MCF 10A (cell line): ENCODE data around the gene CYFIP1. TPM values are rescaled to one million over a fixed set of nuclear protein-coding genes. Genes with fewer than 3 reads are reported as not detected.

Source experiments
- BruUV-seq: library from RNA; stranded (reverse); fragments of 400-500 nt; replicated peaks from 2 replicates; lab custom pipeline; 2021; lab: Mats Ljungman, UMichigan
- CTCF ChIA-PET: fragments of 300-600 bp; sonication (Branson Sonifier 250); formaldehyde crosslinking; extraction: SDS; loops from one replicate; lab custom pipeline; 2021; ENCODE audit warnings: antibody characterized with exemption, inconsistent platforms; lab: Yijun Ruan, JAX
- POLR2A ChIA-PET: fragments of 300-600, 350-650 bp; sonication (Branson Sonifier 250); formaldehyde crosslinking; extraction: SDS; loops from one replicate; lab custom pipeline; 2020; ENCODE audit warnings: antibody characterized with exemption, inconsistent platforms; lab: Yijun Ruan, JAX
- DNase-seq: peaks from one replicate; pipeline ENCODE4 v3.0.0-alpha.2; 2018; ENCODE audit not compliant: unreplicated experiment
- H3K27ac Mint-ChIP-seq: one replicate; pipeline ENCODE4 v1.8.0; 2022; ENCODE audit warnings: mild to moderate bottlenecking, low read depth, mixed read lengths; ENCODE audit not compliant: unreplicated experiment
- H3K27me3 Mint-ChIP-seq: one replicate; pipeline ENCODE4 v1.8.0; 2022; ENCODE audit warnings: mixed read lengths; ENCODE audit not compliant: insufficient read depth, unreplicated experiment
- H3K36me3 Mint-ChIP-seq: one replicate; pipeline ENCODE4 v1.8.0; 2022; ENCODE audit warnings: mild to moderate bottlenecking, moderate library complexity, mixed read lengths; ENCODE audit not compliant: insufficient read depth, unreplicated experiment
- H3K4me1 Mint-ChIP-seq: one replicate; pipeline ENCODE4 v1.8.0; 2022; ENCODE audit warnings: mixed read lengths; ENCODE audit not compliant: insufficient read depth, unreplicated experiment
- H3K4me3 Mint-ChIP-seq: one replicate; pipeline ENCODE4 v1.8.0; 2022; ENCODE audit warnings: mild to moderate bottlenecking, moderate library complexity, mixed read lengths; ENCODE audit not compliant: unreplicated experiment
- H3K9me3 Mint-ChIP-seq: one replicate; pipeline ENCODE4 v1.8.0; 2022; ENCODE audit warnings: mixed read lengths; ENCODE audit not compliant: unreplicated experiment
- intact Hi-C: fragments of 100-400 bp; cut with micrococcal nuclease; formaldehyde crosslinking; loops from 2 replicates; pipeline ENCODE4 v1.14.1; 2022
- total RNA-seq: library from RNA; stranded (reverse); gene quantifications from 2 replicates; pipeline ENCODE4 v1.2.3, GENCODE V29; 2022
- TF ChIP-seq, protein P1 (sequence below): fragments of 200-600 bp; IDR thresholded peaks from one replicate; pipeline ENCODE4 v1.8.0; 2022; ENCODE audit warnings: antibody characterized with exemption, mild to moderate bottlenecking; ENCODE audit not compliant: unreplicated experiment

The CYFIP1 gene
- total RNA-seq, 1 experiment from 2014 or later, result 99.1 TPM

DNA sequence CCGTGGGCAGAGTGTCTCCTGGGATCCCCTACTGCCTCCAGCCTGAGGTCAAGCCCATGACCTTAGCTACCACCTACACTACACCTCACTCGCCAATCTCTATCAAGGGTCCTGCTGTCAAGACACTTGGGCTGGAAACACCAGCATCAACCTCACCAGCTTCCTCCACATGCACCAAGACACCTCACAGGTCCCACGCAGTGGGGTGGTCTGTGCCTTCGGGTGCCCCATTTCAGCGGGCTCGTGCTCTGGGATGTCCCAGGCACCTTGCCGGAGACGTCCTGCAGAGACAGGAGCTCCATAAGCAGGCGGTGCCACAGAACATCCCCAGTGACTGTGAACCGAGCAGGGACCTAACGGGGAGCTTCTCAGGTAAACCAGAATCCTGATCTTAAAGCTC is 20.0 kb downstream of the CYFIP1 start:
- BruUV-seq, result no TSS peak
- Mint-ChIP-seq H3K27ac (peak overlapping the region; percentile 32), H3K4me3 (no peak overlapping the region), H3K9me3 (no peaks in the 10 kb centered on the region), H3K27me3 (no peaks in the 10 kb centered on the region), H3K36me3 (peaks cover 6% of the 10 kb centered on the region), H3K4me1 (peaks cover 19% of the 10 kb centered on the region)
- intact Hi-C loops, result no loop called here
- ChIA-PET CTCF (no interaction called here), POLR2A (no interaction called here)
- DNase-seq, result no peak
- TF ChIP-seq, protein P1, sequence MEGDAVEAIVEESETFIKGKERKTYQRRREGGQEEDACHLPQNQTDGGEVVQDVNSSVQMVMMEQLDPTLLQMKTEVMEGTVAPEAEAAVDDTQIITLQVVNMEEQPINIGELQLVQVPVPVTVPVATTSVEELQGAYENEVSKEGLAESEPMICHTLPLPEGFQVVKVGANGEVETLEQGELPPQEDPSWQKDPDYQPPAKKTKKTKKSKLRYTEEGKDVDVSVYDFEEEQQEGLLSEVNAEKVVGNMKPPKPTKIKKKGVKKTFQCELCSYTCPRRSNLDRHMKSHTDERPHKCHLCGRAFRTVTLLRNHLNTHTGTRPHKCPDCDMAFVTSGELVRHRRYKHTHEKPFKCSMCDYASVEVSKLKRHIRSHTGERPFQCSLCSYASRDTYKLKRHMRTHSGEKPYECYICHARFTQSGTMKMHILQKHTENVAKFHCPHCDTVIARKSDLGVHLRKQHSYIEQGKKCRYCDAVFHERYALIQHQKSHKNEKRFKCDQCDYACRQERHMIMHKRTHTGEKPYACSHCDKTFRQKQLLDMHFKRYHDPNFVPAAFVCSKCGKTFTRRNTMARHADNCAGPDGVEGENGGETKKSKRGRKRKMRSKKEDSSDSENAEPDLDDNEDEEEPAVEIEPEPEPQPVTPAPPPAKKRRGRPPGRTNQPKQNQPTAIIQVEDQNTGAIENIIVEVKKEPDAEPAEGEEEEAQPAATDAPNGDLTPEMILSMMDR, result no peak

DNA sequence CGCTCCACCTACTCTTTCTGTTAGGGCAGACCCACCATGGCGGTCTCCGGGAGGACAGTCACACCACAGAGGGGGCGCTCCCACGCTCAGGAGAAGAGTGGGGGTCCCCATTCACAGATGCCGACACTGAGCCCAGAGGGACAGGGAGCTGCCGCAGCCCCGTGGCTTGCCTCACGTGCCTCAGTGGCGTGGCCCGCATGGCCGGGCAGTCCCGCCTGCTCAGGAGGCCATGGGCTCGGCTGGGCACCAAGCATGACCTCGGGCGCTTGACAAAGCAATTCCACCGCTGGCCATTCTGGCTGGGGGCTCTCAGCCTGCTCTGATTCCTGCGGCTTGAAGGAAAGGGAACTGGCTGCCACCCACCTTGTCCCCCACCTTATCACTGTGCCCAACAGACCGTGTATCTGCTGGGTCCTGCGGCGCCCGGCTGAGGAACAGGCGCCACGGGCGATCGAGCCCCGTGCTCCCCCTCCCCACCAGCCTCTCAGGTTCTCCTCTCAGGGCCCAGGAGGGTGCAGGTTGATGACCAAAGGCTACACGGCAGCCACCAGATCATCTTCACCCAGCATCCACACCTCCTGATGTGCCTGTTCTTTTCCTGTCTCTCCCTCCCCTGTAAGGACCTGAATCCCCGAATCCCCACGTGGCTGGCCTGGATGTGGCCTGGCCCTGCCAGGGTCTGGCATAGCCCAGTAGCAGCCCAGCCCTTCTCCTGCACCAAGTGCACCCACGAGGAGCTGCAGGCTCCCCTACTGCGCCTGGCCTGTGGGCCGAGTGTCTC is 20.7 kb downstream of the CYFIP1 start:
- H3K36me3 Mint-ChIP-seq, result peaks cover 6% of the 10 kb centered on the region
- intact Hi-C loops, result no loop called here
- peak overlapping the region; percentile 32 for H3K27ac Mint-ChIP-seq
- no peak for DNase-seq
- no peaks in the 10 kb centered on the region for H3K9me3 Mint-ChIP-seq
- no TSS peak for BruUV-seq
- no peaks in the 10 kb centered on the region for H3K27me3 Mint-ChIP-seq
- TF ChIP-seq, protein P1, result no peak
- no peak overlapping the region for H3K4me3 Mint-ChIP-seq
- ChIA-PET POLR2A (no interaction called here), CTCF (no interaction called here)
- H3K4me1 Mint-ChIP-seq, result peaks cover 19% of the 10 kb centered on the region

DNA sequence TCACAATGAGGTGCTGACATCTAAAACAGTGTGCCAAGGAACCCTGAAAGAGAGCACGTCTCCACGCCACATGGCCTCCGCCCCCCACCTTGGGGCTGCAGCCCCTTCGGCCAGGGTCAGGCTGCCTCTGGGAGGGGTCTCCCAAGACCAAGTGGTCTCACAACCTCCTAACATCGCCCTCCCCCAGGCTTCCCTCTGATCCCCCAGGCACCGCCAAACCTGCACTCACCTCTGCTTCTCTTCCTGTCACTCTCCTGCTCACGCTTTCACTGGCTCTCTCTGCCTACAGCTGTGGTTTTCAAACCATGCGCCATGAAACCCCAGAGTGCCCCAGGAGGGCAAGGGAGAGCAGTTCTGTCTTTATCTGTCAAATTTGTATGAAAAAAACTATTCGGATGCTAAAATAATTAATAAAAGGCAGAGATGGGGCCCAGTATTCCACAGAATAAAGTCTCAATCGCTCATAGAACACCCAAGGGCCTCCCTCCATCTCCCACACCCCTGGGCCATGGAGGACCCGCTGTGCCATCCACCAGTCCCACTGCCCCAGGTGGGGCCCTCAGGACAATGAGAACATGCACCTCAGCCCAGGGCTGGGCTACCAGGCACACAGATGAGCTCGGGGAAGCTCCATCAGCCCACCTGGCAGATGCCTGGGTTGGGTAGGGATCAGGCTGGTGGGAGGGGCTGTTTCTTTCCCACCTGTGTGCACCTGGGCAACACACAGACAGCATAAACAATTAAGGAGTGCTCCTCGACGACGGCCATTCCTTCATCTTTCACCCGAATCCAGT is 21.5 kb downstream of the CYFIP1 start:
- H3K9me3 Mint-ChIP-seq, result no peaks in the 10 kb centered on the region
- H3K4me3 Mint-ChIP-seq, result no peak overlapping the region
- BruUV-seq, result no TSS peak
- TF ChIP-seq, protein P1, result no peak
- intact Hi-C loops, result no loop called here
- no peaks in the 10 kb centered on the region for H3K27me3 Mint-ChIP-seq
- POLR2A ChIA-PET, result interaction anchor here (0.8 kb wide), 1 partner anchor 10 kb away, joined by 3 read pairs; no protein-coding TSS in a partner anchor
- H3K36me3 Mint-ChIP-seq, result peaks cover 6% of the 10 kb centered on the region
- H3K4me1 Mint-ChIP-seq, result peaks cover 10% of the 10 kb centered on the region
- no peak overlapping the region for H3K27ac Mint-ChIP-seq
- DNase-seq, result no peak
- CTCF ChIA-PET, result no interaction called here

DNA sequence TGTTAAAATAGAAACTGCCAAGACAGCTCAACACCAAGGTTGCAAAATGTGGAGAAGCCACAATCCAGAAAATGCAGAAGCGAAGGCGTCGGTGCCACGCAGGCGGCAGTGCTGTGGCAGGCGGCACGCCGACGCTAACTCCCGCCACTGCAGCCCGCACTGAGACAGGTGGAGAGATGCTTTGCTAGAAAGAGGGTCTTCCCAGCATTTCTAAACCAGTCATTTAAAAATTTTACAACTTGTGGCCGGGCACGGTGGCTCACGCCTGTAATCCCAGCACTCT is 23.2 kb downstream of the CYFIP1 start:
- CTCF ChIA-PET, result interaction anchor here (1.5 kb wide), 1 partner anchor 22 kb away, joined by 5 read pairs; no protein-coding TSS in a partner anchor

More for the DNA sequence above, 23.2 kb downstream of the CYFIP1 start:
- Mint-ChIP-seq H3K4me1 (peaks cover 6% of the 10 kb centered on the region), H3K36me3 (peaks cover 20% of the 10 kb centered on the region), H3K4me3 (no peak overlapping the region), H3K9me3 (no peaks in the 10 kb centered on the region), H3K27ac (no peak overlapping the region), H3K27me3 (no peaks in the 10 kb centered on the region)
- TF ChIP-seq, protein P1, result no peak
- POLR2A ChIA-PET, result no interaction called here
- no peak for DNase-seq
- intact Hi-C loops, result no loop called here
- BruUV-seq, result no TSS peak
